Heart left ventricle (tissue), 16 donors: ENCODE results near the gene NR0B1. TPM values are rescaled to one million over a fixed set of nuclear protein-coding genes. Genes with fewer than 3 reads are reported as not detected.

Experiments used
- ATAC-seq, 4 donors: fragments of 200-7000 bp; cut with Tn5 transposase; one replicate each; pipeline ENCODE4 v1.9.1; 2020 to 2022; ENCODE audit warnings: moderate library complexity in 4 of 4, mild to moderate bottlenecking in 3 of 4, moderate number of reproducible peaks in 1 of 4
- DNase-seq, 5 donors: peaks; one replicate each; pipeline ENCODE4 v3.0.0-alpha.2; 2020
- H3K27ac ChIP-seq, 12 donors: fragments of 200-600 bp; sonication (generic) in 4 of 12; one replicate each; pipeline versions ENCODE4 v1.5.0 to v1.8.0; 2016 to 2022; ENCODE audit warnings: mild to moderate bottlenecking in 2 of 12
- H3K27me3 ChIP-seq, 9 donors: fragments of 200-600 bp; sonication (generic) in 2 of 9; one replicate each; pipeline versions ENCODE4 v1.5.1 to v1.8.0; 2016 to 2022; ENCODE audit warnings: mild to moderate bottlenecking in 3 of 9
- H3K36me3 ChIP-seq, 9 donors: fragments of 200-600 bp; sonication (generic) in 2 of 9; one replicate each; pipeline versions ENCODE4 v1.5.0 to v1.8.0; 2018 to 2022; ENCODE audit warnings: mild to moderate bottlenecking in 2 of 9
- H3K4me1 ChIP-seq, 12 donors: fragments of 200-600 bp; sonication (generic) in 4 of 12; one replicate each; pipeline versions ENCODE4 v1.5.0 to v1.8.0; 2016 to 2022; ENCODE audit warnings: mild to moderate bottlenecking in 3 of 12
- H3K4me3 ChIP-seq, 12 donors: fragments of 200-600 bp; sonication (generic) in 4 of 12; one replicate each; pipeline versions ENCODE4 v1.5.0 to v1.8.0; 2017 to 2022; ENCODE audit warnings: mild to moderate bottlenecking in 9 of 12, moderate library complexity in 4 of 12
- H3K9me3 ChIP-seq, 12 donors: fragments of 200-600 bp; sonication (generic) in 4 of 12; one replicate each; pipeline versions ENCODE4 v1.5.0 to v1.8.0; 2016 to 2022; ENCODE audit warnings: mild to moderate bottlenecking in 1 of 12
- POLR2A ChIP-seq, 2 donors: fragments of 450-650 bp; IDR thresholded peaks; one replicate each; pipeline ENCODE4 v1.6.1; 2017; ENCODE audit warnings: antibody characterized with exemption in 2 of 2, mild to moderate bottlenecking in 2 of 2, moderate library complexity in 2 of 2
- WGBS, 4 donors: extraction: QIAGEN DNeasy Blood & Tissue Kit in 2 of 4; methylation state at CpG; one replicate each; pipeline versions ENCODE4 v1.1.5 to v1.1.7; 2013 to 2018; 5-methylcytosine and 5-hydroxymethylcytosine counted together
- intact Hi-C, 10 donors: fragments of 100-400 bp; cut with DNase I; formaldehyde crosslinking; loops; one replicate each; pipeline versions ENCODE4 v1.11.1 to v1.14.2; 2022
- polyA plus RNA-seq, 2 donors: library from polyadenylated mRNA; stranded (reverse); fragments of 200-250 nt; gene quantifications; one replicate each; pipeline ENCODE4 v1.2.3, GENCODE V29; 2013
- total RNA-seq, 9 donors: library from RNA; depleted of rRNA in 2 of 9; stranded (reverse); fragments of >200 nt in 2 of 9; fragmentation: NEBNext Ultra II Directional in 3 of 9; extraction: Animal tissue kit (Norgen Biotek cat#: 25700) in 3 of 9; gene quantifications; one replicate each; pipeline versions ENCODE4 v1.1.0 to v1.2.4, GENCODE V29; 2016 to 2023
- TF ChIP-seq, protein P1 (sequence below), 12 donors: fragments of 200-600 bp; sonication (generic) in 4 of 12; IDR thresholded peaks; one replicate each; pipeline versions ENCODE4 v1.5.0 to v1.8.0; 2018 to 2022; ENCODE audit warnings: antibody characterized with exemption in 12 of 12, mild to moderate bottlenecking in 5 of 12
- donor health status: ischemic (EF 13 %, LVEDD 7.1; RV severe dilation, severe dysfunction).
- donor health status: healthy with polysubstance abuse.
- donor health status: DM: no; HTN: yes; CAD: no.
- donor health status: DM: no; HTN: no; CAD: no.
- donor health status: ischemic (EF 25% LVEDD 6.9; RV normal size, moderate dysfunction).
- donor health status: ischemic (EF 25% LVEDD 5.7; RV mildly dilated, moderate dysfunction).
- donor health status: healthy.
- donor health status: DM: yes; HTN: yes; CAD: no.
- donor health status: ischemic (EF 35%, LVEDD 5.7; RV mildly dilated, moderate dysfunction).
- donor health status: nonischemic (EF 11% LVEDD 7.7; RV severe dilation, severe dysfunction).
- donor health status: DM: yes; HTN: yes; CAD: no.
- donor health status: PGD.
- donor health status: ischemic (EF 29% LVEDD 5.4; RV normal size, mild dysfunction).
- donor health status: nonischemic (EF 23%, LVEDD 6.1; RV moderate dilation, normal function).

NR0B1 gene
- total and polyA plus RNA-seq, 11 donors, result 0.11 TPM; not detected in 10

DNA sequence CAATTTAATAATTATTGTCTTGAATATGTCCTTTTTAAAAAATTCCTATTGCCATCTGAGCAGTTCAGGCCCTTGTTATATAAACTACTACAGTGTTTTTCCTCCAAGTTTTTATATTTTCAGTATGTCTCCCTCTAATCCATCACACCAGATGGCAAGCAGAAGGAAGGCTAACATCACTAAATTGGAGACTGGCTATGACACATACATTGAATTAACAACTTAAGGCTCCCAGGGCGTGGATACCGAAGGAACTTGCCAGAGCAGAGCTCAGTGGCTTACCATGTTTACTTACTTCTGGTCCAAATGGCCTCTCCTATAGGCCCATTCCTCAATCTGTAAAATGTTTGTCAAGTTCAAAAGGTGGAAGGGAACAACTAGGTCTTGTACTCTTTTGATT, 49.3 kb downstream of the NR0B1 start:
- H3K27me3 ChIP-seq, result peaks cover 0 to 5% (median 0%) of the 10 kb centered on the region in 9 donors
- H3K27ac ChIP-seq, result no peak overlapping the region
- DNase-seq (no peak), ATAC-seq (no peak)
- WGBS, 4 donors, result 67 to 84% (median 74%) methylated on average over 2 of the region's 2 CpGs
- no peaks in the 10 kb centered on the region for H3K36me3 ChIP-seq
- H3K9me3 ChIP-seq, result no peaks in the 10 kb centered on the region
- intact Hi-C loops, result no loop called here
- TF ChIP-seq, protein P1, sequence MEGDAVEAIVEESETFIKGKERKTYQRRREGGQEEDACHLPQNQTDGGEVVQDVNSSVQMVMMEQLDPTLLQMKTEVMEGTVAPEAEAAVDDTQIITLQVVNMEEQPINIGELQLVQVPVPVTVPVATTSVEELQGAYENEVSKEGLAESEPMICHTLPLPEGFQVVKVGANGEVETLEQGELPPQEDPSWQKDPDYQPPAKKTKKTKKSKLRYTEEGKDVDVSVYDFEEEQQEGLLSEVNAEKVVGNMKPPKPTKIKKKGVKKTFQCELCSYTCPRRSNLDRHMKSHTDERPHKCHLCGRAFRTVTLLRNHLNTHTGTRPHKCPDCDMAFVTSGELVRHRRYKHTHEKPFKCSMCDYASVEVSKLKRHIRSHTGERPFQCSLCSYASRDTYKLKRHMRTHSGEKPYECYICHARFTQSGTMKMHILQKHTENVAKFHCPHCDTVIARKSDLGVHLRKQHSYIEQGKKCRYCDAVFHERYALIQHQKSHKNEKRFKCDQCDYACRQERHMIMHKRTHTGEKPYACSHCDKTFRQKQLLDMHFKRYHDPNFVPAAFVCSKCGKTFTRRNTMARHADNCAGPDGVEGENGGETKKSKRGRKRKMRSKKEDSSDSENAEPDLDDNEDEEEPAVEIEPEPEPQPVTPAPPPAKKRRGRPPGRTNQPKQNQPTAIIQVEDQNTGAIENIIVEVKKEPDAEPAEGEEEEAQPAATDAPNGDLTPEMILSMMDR (IDR thresholded peaks at IDR 0.05), result no peak
- no peak for TF ChIP-seq POLR2A (IDR thresholded peaks at IDR 0.05)
- no peaks in the 10 kb centered on the region for H3K4me1 ChIP-seq
- H3K4me3 ChIP-seq, result no peak overlapping the region

Other genes starting within 250 kb of the NR0B1 start
- gene MAGEB2, start 93.8 kb downstream of the NR0B1 start, total RNA-seq, result not detected
- not detected for gene MAGEB2, start 93.8 kb downstream of the NR0B1 start, polyA plus RNA-seq
- gene MAGEB3, start 78.7 kb downstream of the NR0B1 start, total RNA-seq, result not detected
- not detected for gene MAGEB3, start 78.7 kb downstream of the NR0B1 start, polyA plus RNA-seq
- not detected for gene MAGEB4, start 67.4 kb downstream of the NR0B1 start, total RNA-seq
- gene MAGEB4, start 67.4 kb downstream of the NR0B1 start, polyA plus RNA-seq, result not detected
- not detected for gene MAGEB1, start 62.2 kb downstream of the NR0B1 start, total RNA-seq
- not detected for gene MAGEB1, start 62.2 kb downstream of the NR0B1 start, polyA plus RNA-seq